NK-92 (cell line): ENCODE measurements around the gene MS4A6E.
"Not testable (repeated sequence)": the region's sequence is repeated elsewhere in the genome, so short reads cannot be mapped to it uniquely, and the experiment has no call there.

Experiments used
- DNase-seq: peaks from one replicate; lab custom pipeline; 2025; ENCODE audit not compliant: unreplicated experiment; lab: John Stamatoyannopoulos, UW

MS4A6E gene

GRCh38 chr11:60326955-60327354 lies at the start of gene MS4A6E:
Gene MS4A6E, plus strand, starts transcription at chr11:60327255. Its CDS starts 7,641 bp downstream, at chr11:60334896.
- DNase-seq = no peak

- DNase-seq = no peak
These were observed 46.6 kb upstream of the MS4A6E start, which contains the start of gene MS4A4A for GRCh38 chr11:60280412-60280811. Gene MS4A4A, plus strand, starts transcription at chr11:60280666. Its CDS starts 10 bp downstream, at chr11:60280676.

GRCh38 chr11:60281485-60281884 lies 45.6 kb upstream of the MS4A6E start:
- no peak for DNase-seq

GRCh38 chr11:60282286-60282685 lies 44.8 kb upstream of the MS4A6E start:
- no peak for DNase-seq

- not testable (repeated sequence) for DNase-seq
These were observed 41.5 kb upstream of the MS4A6E start for GRCh38 chr11:60285411-60286126.

GRCh38 chr11:60288531-60288930 lies 38.5 kb upstream of the MS4A6E start:
- DNase-seq = no peak

- no peak for DNase-seq
These were observed 34.9 kb upstream of the MS4A6E start for GRCh38 chr11:60292145-60292544.

- DNase-seq = no peak
These were observed 25.9 kb upstream of the MS4A6E start for GRCh38 chr11:60301178-60301577.

- DNase-seq = not testable (repeated sequence)
These were observed 25.2 kb upstream of the MS4A6E start for GRCh38 chr11:60301884-60302283.

GRCh38 chr11:60303661-60304060 lies 23.4 kb upstream of the MS4A6E start:
- no peak for DNase-seq

GRCh38 chr11:60305906-60306619 lies 21.0 kb upstream of the MS4A6E start:
- DNase-seq = no peak

GRCh38 chr11:60307507-60308195 lies 19.4 kb upstream of the MS4A6E start:
- no peak for DNase-seq

GRCh38 chr11:60310407-60310998 lies 16.6 kb upstream of the MS4A6E start:
- no peak for DNase-seq

GRCh38 chr11:60314635-60315321 lies 12.3 kb upstream of the MS4A6E start:
- DNase-seq = no peak

GRCh38 chr11:60315871-60316270 lies 11.2 kb upstream of the MS4A6E start:
- DNase-seq = no peak

- no peak for DNase-seq
These were observed 10.7 kb upstream of the MS4A6E start for GRCh38 chr11:60316317-60316716.

- no peak for DNase-seq
These were observed 8.3 kb upstream of the MS4A6E start for GRCh38 chr11:60318726-60319125.

- DNase-seq = no peak
These were observed 6.0 kb upstream of the MS4A6E start for GRCh38 chr11:60321051-60321450.

- no peak for DNase-seq
These were observed 1.4 kb downstream of the MS4A6E start for GRCh38 chr11:60328460-60328859.

- DNase-seq = no peak
These were observed 5.8 kb downstream of the MS4A6E start for GRCh38 chr11:60332846-60333245.
